GM18867 (cell line): ENCODE measurements around the gene MXD4.
"Not testable (repeated sequence)": the region's sequence is repeated elsewhere in the genome, so short reads cannot be mapped to it uniquely, and the experiment has no call there.

ENCODE experiments used
- ATAC-seq: cut with Tn5 transposase; IDR thresholded peaks from one replicate; pipeline ENCODE4 v1.9.1; 2021; ENCODE audit warnings: mild to moderate bottlenecking, moderate library complexity; ENCODE audit not compliant: unreplicated experiment

The MXD4 gene

GRCh38 chr4:2275546-2276251, 13.8 kb upstream of the MXD4 start:
- ATAC-seq = no peak

GRCh38 chr4:2275044-2275397, 13.1 kb upstream of the MXD4 start:
- ATAC-seq = not testable (repeated sequence)

DNA sequence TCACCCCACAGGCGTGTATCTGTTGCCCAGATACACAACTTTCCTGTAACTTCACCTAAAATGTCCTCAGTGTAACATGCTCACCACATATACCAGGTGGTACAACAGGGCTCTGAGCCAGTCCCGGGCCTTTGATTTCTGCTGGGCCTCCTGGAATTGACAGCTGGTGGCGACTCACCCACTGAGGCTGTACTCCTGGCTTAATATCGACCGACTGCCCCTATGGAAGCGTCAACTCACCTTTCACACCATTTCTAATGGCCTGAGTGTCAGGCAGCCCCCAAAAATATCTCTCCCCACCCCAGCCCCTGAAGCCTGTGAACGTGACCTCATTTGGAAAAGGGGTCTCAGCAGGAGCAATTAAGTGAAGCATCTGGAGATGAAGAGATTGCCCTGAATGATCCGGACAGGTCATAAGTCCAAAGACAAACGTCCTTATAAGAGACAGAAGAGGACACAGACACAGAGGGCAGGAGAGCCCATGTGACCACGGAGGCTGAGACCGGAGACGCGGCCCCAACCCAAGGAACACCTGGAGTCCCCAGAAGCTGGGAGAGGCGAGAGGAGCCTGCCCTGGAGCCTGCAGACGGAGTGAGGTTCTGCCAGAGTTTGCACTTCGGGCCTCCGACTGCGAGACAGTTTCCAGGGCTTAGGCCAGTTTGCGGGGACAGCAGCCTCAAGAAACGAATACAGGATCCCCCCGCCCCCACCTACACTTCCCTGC, 12.6 kb upstream of the MXD4 start:
- ATAC-seq = no peak

DNA sequence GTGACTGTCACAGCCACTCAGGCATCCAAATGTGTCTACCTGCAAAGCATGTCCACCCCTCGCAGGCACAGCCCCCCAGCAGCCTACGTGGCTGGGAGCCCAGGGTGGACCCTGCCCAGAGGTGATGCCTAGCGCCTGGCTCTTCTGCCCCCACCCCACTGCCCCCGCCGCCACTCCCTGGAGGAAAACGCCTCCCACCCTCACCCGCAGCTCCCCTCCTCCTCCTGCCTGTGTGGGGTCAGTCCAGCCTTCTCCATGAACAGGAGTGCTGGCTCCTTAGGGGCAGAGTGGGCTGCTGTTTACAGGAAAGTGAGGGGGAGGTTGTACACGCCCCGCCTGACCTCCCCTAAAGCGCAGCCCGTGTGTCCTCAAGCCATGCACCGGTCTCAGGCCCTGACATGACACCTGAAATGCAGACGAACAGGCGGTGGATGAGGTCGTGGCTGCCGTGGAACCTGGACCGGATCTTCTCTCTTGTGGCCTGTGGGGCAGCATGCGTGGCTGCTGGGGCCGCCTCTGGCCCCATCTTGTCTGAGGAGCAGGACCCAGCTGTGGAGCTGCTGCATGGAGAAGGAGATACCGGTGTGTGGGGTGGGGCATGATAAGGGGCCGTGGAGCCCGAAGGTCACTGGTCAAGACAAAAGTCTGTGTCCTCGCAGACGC, 11.9 kb upstream of the MXD4 start:
- ATAC-seq = no peak

DNA sequence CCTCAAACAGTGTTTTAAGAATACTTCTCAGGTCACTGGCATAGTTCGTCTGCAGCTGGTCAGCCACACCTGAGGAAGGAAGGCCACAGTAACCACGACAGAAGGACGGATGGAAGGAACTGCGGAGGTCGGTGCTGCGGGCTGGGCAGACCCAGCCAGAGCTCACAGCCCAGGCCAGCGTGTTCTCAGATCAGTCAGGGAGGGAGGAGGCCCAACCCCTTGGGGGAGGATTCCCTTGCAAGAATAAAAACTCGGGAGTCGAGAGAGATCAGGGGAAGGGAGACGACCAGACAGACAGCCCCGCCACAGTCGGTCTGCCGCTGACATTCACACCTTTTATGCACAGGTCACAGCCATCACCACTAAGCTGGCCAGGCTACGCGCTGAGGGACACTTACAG, 11.3 kb upstream of the MXD4 start:
- ATAC-seq = no peak

DNA sequence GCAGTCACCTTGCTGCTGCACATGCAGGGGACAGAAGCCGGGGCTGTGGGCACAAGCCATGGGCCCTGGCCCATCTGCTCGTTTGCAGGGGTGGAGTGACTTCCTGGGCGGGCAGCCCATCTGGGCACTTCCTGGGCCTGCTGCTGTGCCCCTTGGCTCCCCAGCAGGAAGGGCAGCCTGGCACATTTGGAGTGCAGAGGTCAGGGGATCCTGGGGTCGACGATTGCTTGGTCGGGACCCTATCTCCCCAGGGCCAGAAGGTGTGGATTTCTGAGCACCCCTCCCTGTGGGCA, 10.9 kb upstream of the MXD4 start:
- no peak for ATAC-seq

DNA sequence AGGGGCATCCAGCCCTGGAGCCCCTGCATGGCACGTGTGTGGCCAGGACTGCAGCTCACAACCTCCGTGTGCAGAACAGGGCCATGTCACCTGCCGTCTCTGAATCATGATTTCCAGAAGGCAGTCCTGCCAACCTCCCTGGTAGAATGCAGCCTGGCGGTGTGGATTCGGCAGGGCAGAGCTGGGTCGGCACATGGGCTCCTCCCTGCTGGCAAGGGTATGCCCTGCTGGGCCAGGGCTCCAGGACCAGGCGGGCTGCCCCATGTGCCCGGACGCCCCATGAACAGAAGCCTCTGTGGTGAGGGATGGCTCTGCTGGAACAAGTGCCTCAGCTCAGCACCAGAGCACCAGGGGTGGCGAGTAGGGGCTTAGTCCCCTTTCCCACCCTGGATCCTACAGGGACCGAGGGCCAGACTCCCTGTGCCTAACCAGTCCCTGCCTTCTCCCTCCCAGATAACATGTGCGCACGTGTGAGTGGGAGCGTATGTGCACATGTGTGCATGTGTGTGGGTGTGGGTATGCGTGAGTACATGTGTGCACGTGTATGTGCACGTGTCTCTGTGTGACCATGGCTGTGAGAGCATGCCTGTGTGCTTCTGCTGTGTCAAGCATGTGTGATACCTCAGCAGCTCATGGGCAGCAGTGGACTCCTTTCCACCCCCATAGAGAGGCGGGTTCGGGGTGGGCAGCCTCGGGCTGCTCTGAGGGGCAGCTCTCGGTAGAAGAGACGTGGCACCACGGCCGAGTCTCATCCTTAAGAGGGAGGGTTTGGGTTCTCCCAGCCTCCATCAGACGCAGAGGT, 10.3 kb upstream of the MXD4 start:
- ATAC-seq = no peak

- no peak for ATAC-seq
These were observed 9.5 kb upstream of the MXD4 start for GRCh38 chr4:2271279-2272025.

DNA sequence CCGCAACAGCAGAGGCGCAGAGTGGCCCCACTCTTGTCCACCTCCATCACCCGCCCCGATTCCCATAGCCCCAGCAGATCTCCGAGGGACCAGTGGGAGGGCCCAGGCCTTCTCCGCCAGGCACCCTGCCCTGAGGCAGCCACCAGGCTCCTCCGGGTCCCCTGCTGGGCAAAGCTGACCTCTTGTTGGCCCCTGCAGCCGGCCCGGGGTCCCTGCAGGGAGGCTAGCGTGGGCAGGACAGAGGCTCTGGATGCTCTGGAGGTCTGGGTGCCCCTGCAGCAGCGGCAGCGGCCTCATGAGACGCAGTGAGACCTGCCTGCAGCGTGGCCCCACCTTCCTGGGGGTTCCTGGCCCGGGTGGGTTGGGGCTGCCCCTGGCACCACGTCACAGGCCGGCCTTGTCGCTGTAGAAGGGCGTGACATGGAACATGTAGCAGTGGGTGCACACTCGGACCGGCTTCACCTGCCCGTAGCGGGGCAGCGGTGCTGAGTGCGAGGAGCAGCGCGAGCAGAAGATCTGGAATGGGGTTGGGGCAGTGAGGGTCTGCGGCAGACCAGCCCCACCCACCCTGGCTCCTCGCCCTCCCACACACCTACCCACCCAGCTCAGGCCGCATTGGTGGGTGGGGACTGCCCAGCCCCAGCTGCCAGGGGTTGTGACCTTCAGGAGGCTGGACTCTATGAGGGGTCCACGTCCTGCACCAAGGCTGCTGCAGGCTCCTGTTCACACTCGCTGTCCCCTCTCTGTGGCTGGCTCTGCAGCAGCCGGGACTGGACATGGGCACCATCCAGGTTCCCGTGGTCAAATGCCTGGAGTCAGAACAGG, 8.6 kb upstream of the MXD4 start:
- ATAC-seq = no peak

DNA sequence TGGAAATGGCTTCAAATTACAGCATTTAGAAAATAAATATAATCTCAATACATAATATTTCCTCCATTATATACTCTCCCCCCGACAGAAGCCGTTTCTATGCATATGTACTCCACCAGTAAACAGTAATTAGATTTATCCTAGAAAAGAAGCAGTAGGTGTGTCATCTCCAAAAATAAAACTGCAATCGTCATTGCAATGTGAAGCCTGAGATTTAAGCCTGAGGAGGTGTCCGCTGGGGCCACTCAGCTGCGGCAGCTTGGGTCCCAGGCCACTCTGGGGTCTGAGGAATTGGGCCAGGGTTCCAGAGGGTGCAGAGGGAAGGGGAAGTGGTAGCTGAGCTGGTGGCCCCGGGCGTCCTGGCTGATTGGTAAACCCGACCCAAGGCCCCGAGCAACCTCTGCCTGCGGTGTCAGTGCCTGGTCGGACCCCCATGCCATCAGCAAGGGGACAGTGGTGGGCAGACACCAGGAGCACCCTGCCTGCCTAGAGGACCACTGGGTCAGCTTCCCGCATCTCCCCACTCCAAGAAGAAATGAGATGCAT, 7.8 kb upstream of the MXD4 start:
- ATAC-seq = no peak

- ATAC-seq = no peak
These were observed 7.3 kb upstream of the MXD4 start for GRCh38 chr4:2269206-2269531.

- no peak for ATAC-seq
These were observed 6.7 kb upstream of the MXD4 start for GRCh38 chr4:2268357-2269205.

DNA sequence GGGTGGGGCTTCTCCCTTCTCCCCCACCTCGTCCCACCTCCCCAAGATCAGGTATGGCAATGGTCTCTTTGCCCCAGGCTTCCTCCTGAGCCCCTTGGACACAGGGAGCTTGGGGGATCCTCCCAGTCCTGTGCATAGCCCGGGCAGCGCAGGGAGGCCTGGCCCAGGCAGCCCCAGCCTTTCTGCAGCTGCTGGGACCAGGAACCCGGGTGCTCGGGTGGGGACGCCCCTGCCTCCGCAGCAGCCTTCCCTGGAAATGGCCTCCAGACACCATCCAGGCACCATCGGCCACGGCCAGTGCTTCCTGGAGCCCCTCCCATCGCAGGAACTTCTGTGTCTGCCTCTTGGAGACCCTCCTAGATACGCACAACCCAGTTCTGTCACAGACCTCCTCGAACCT, 5.9 kb upstream of the MXD4 start:
- ATAC-seq = no peak

GRCh38 chr4:2267320-2267811, 5.5 kb upstream of the MXD4 start:
- no peak for ATAC-seq

- ATAC-seq = no peak
These were observed 4.9 kb upstream of the MXD4 start for GRCh38 chr4:2266821-2267220.

DNA sequence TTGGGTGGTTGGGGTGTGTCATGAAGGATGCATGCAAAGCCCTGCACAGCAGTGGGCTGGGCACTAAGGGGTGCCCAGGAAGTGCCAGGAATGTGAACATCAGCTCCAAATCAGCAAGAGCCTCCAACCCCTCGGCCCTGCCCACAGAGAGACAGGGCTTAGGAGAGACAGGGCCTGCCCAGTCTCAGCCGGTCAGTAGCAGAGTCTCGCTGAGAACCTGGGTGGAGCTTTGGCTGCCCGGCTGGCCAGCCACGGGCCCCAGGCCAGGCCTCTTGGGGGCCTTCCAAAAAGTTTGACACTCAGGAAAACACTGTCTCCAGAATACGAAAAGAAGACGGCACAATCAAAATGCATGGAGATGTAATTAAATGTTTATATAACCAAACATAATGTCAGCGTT, 4.3 kb upstream of the MXD4 start:
- no peak for ATAC-seq

GRCh38 chr4:2265113-2266110, 3.5 kb upstream of the MXD4 start:
- no peak for ATAC-seq
